ENCODE results near the gene HLA-DQA1. TPM values are rescaled to one million over a fixed set of nuclear protein-coding genes. Genes with fewer than 3 reads are reported as not detected.

Gene HLA-DQA1
- total RNA-seq, 1 donor from 2014 or later = not detected

GRCh38 chr6:32622545-32623401, 14.4 kb upstream of the HLA-DQA1 start:
- no peak overlapping the region for H3K27ac Mint-ChIP-seq (ENCODE audit: unreplicated experiment)
- H3K9me3 Mint-ChIP-seq (ENCODE audit: unreplicated experiment) = peaks cover 1% of the 10 kb centered on the region
- TF ChIP-seq CTCF (IDR thresholded peaks at IDR 0.05; ENCODE audit: partially characterized antibody, unreplicated experiment) = no peak
- H3K4me1 Mint-ChIP-seq (ENCODE audit: low read depth, unreplicated experiment) = no peaks in the 10 kb centered on the region
- H3K36me3 Mint-ChIP-seq (ENCODE audit: unreplicated experiment) = peaks cover 5% of the 10 kb centered on the region
- H3K4me3 Mint-ChIP-seq (ENCODE audit: unreplicated experiment) = no peak overlapping the region
- H3K27me3 Mint-ChIP-seq (ENCODE audit: unreplicated experiment) = no peaks in the 10 kb centered on the region
- no peak for DNase-seq

- Mint-ChIP-seq H3K36me3 (ENCODE audit: unreplicated experiment) (no peaks in the 10 kb centered on the region), H3K4me1 (ENCODE audit: low read depth, unreplicated experiment) (no peaks in the 10 kb centered on the region), H3K4me3 (ENCODE audit: unreplicated experiment) (no peak overlapping the region), H3K27me3 (ENCODE audit: unreplicated experiment) (no peaks in the 10 kb centered on the region), H3K27ac (ENCODE audit: unreplicated experiment) (no peak overlapping the region), H3K9me3 (ENCODE audit: unreplicated experiment) (no peaks in the 10 kb centered on the region)
- no peak for TF ChIP-seq CTCF (IDR thresholded peaks at IDR 0.05; ENCODE audit: partially characterized antibody, unreplicated experiment)
- no peak for DNase-seq
These were observed 13.5 kb upstream of the HLA-DQA1 start for GRCh38 chr6:32623693-32624092.

GRCh38 chr6:32624565-32624964, 12.6 kb upstream of the HLA-DQA1 start:
- no peaks in the 10 kb centered on the region for H3K9me3 Mint-ChIP-seq (ENCODE audit: unreplicated experiment)
- TF ChIP-seq CTCF (IDR thresholded peaks at IDR 0.05; ENCODE audit: partially characterized antibody, unreplicated experiment) = no peak
- no peak overlapping the region for H3K27ac Mint-ChIP-seq (ENCODE audit: unreplicated experiment)
- DNase-seq = no peak
- no peaks in the 10 kb centered on the region for H3K4me1 Mint-ChIP-seq (ENCODE audit: low read depth, unreplicated experiment)
- H3K36me3 Mint-ChIP-seq (ENCODE audit: unreplicated experiment) = no peaks in the 10 kb centered on the region
- no peak overlapping the region for H3K4me3 Mint-ChIP-seq (ENCODE audit: unreplicated experiment)
- H3K27me3 Mint-ChIP-seq (ENCODE audit: unreplicated experiment) = no peaks in the 10 kb centered on the region

- Mint-ChIP-seq H3K27me3 (ENCODE audit: unreplicated experiment) (no peaks in the 10 kb centered on the region), H3K27ac (ENCODE audit: unreplicated experiment) (no peak overlapping the region), H3K4me1 (ENCODE audit: low read depth, unreplicated experiment) (no peaks in the 10 kb centered on the region), H3K36me3 (ENCODE audit: unreplicated experiment) (no peaks in the 10 kb centered on the region), H3K9me3 (ENCODE audit: unreplicated experiment) (no peaks in the 10 kb centered on the region), H3K4me3 (ENCODE audit: unreplicated experiment) (no peak overlapping the region)
- no peak for DNase-seq
- no peak for TF ChIP-seq CTCF (IDR thresholded peaks at IDR 0.05; ENCODE audit: partially characterized antibody, unreplicated experiment)
These were observed 12.1 kb upstream of the HLA-DQA1 start for GRCh38 chr6:32625137-32625536.

GRCh38 chr6:32627249-32627648, 10.0 kb upstream of the HLA-DQA1 start:
- H3K36me3 Mint-ChIP-seq (ENCODE audit: unreplicated experiment) = no peaks in the 10 kb centered on the region
- no peaks in the 10 kb centered on the region for H3K9me3 Mint-ChIP-seq (ENCODE audit: unreplicated experiment)
- no peak for TF ChIP-seq CTCF (IDR thresholded peaks at IDR 0.05; ENCODE audit: partially characterized antibody, unreplicated experiment)
- no peaks in the 10 kb centered on the region for H3K4me1 Mint-ChIP-seq (ENCODE audit: low read depth, unreplicated experiment)
- no peak overlapping the region for H3K27ac Mint-ChIP-seq (ENCODE audit: unreplicated experiment)
- no peaks in the 10 kb centered on the region for H3K27me3 Mint-ChIP-seq (ENCODE audit: unreplicated experiment)
- no peak overlapping the region for H3K4me3 Mint-ChIP-seq (ENCODE audit: unreplicated experiment)
- DNase-seq = no peak
